Stimulated activated CD4-positive, alpha-beta T cell treated with anti-CD3 and anti-CD28 coated beads, Interleukin-15, amount 100 ng/mL, for 48 hours (primary cell): ENCODE measurements around the gene PPP1R11.

Experiments used
- DNase-seq, 2 donors: peaks; one replicate each; pipeline ENCODE4 v3.0.0-alpha.2; 2020; ENCODE audit warnings: low read depth in 2 of 2

The PPP1R11 gene

GRCh38 chr6:30061858-30062458 is 5.0 kb upstream of the PPP1R11 start:
- no peak for DNase-seq

GRCh38 chr6:30062471-30063178 is 4.4 kb upstream of the PPP1R11 start:
- no peak for DNase-seq

- DNase-seq, result no peak
Measured at GRCh38 chr6:30063315-30063714, 3.7 kb upstream of the PPP1R11 start.

GRCh38 chr6:30066082-30066481 is 916 bp upstream of the PPP1R11 start:
- DNase-seq, result no peak

GRCh38 chr6:30067460-30068139 is 602 bp downstream of the PPP1R11 start:
- DNase-seq, result no peak

- no peak for DNase-seq
Measured at GRCh38 chr6:30071081-30071818, 4.3 kb downstream of the PPP1R11 start.

- no peak for DNase-seq
Measured at GRCh38 chr6:30071858-30072257, 4.9 kb downstream of the PPP1R11 start.

GRCh38 chr6:30073489-30074235 is 6.7 kb downstream of the PPP1R11 start:
- DNase-seq, result no peak

GRCh38 chr6:30074331-30075093 is 7.5 kb downstream of the PPP1R11 start:
- no peak for DNase-seq

GRCh38 chr6:30075094-30075789 is 8.2 kb downstream of the PPP1R11 start, which contains the start of gene RNF39:
Gene RNF39 (minus strand): TSS chr6:30075769. CDS start chr6:30075585, 184 bp downstream.
- DNase-seq, result no peak

GRCh38 chr6:30075790-30076732 is 9.1 kb downstream of the PPP1R11 start:
- no peak for DNase-seq

- no peak for DNase-seq
Measured at GRCh38 chr6:30077218-30077617, 10.2 kb downstream of the PPP1R11 start.

- DNase-seq, result no peak
Measured at GRCh38 chr6:30087876-30088275, 20.9 kb downstream of the PPP1R11 start.

GRCh38 chr6:30091577-30092381 is 24.8 kb downstream of the PPP1R11 start:
- no peak for DNase-seq

- no peak for DNase-seq
Measured at GRCh38 chr6:30092852-30093543, 26.0 kb downstream of the PPP1R11 start.

- no peak for DNase-seq
Measured at GRCh38 chr6:30093951-30094661, 27.1 kb downstream of the PPP1R11 start.

GRCh38 chr6:30096829-30097228 is 29.8 kb downstream of the PPP1R11 start:
- DNase-seq, result no peak
